RWPE2 (cell line): ENCODE data around the gene BHLHE40.

Experiments used
- ATAC-seq: fragments of 200-7000 bp; cut with Tn5 transposase; 3 replicates; pipeline ENCODE4 v1.9.1; 2021; ENCODE audit warnings: low read depth
- DNase-seq: peaks from one replicate; pipeline ENCODE4 v3.0.0-alpha.2; 2020; ENCODE audit warnings: low spot score
- H3K27ac ChIP-seq: fragments of 450-650 bp; 2 replicates; pipeline ENCODE4 v1.5.1; 2017; ENCODE audit warnings: mild to moderate bottlenecking; ENCODE audit not compliant: poor library complexity, severe bottlenecking
- H3K27me3 ChIP-seq: fragments of 250-450 bp; sonication (Bioruptor Pico); 2 replicates; pipeline ENCODE4 v1.5.1; 2021; ENCODE audit warnings: mild to moderate bottlenecking, moderate library complexity; ENCODE audit not compliant: insufficient read depth, poor library complexity, severe bottlenecking
- H3K36me3 ChIP-seq: fragments of 250-450 bp; sonication (Bioruptor Pico); 2 replicates; pipeline ENCODE4 v1.5.1; 2020; ENCODE audit warnings: low read depth, mild to moderate bottlenecking, moderate library complexity
- H3K4me1 ChIP-seq: fragments of 250-450 bp; sonication (Bioruptor Pico); 2 replicates; pipeline ENCODE4 v1.5.1; 2021; ENCODE audit warnings: mild to moderate bottlenecking, moderate library complexity; ENCODE audit not compliant: insufficient read depth, poor library complexity, severe bottlenecking
- H3K4me3 ChIP-seq: fragments of 250-450 bp; sonication (Bioruptor Pico); 2 replicates; pipeline ENCODE4 v1.5.1; 2021; ENCODE audit warnings: mild to moderate bottlenecking, moderate library complexity; ENCODE audit not compliant: severe bottlenecking
- H3K9me3 ChIP-seq: fragments of 250-450 bp; sonication (Bioruptor Pico); 2 replicates; pipeline ENCODE4 v1.5.1; 2021; ENCODE audit warnings: mild to moderate bottlenecking, moderate library complexity; ENCODE audit not compliant: severe bottlenecking
- TF ChIP-seq, protein P1 (sequence below): fragments of 450-650 bp; IDR thresholded peaks from one replicate; pipeline ENCODE4 v1.5.1; 2017; ENCODE audit warnings: mild to moderate bottlenecking, moderate library complexity; ENCODE audit not compliant: poor library complexity, severe bottlenecking

Gene BHLHE40

GRCh38 chr3:5016211-5017161, 37.2 kb downstream of the BHLHE40 start:
- TF ChIP-seq, protein P1, sequence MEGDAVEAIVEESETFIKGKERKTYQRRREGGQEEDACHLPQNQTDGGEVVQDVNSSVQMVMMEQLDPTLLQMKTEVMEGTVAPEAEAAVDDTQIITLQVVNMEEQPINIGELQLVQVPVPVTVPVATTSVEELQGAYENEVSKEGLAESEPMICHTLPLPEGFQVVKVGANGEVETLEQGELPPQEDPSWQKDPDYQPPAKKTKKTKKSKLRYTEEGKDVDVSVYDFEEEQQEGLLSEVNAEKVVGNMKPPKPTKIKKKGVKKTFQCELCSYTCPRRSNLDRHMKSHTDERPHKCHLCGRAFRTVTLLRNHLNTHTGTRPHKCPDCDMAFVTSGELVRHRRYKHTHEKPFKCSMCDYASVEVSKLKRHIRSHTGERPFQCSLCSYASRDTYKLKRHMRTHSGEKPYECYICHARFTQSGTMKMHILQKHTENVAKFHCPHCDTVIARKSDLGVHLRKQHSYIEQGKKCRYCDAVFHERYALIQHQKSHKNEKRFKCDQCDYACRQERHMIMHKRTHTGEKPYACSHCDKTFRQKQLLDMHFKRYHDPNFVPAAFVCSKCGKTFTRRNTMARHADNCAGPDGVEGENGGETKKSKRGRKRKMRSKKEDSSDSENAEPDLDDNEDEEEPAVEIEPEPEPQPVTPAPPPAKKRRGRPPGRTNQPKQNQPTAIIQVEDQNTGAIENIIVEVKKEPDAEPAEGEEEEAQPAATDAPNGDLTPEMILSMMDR = no peak
- Histone ChIP-seq H3K36me3 (no peaks in the 10 kb centered on the region), H3K27ac (peak overlapping the region; percentile 99), H3K9me3 (no peaks in the 10 kb centered on the region), H3K27me3 (no peaks in the 10 kb centered on the region), H3K4me3 (no peak overlapping the region), H3K4me1 (peaks cover 56% of the 10 kb centered on the region)
- peak; percentile 33 for ATAC-seq
- no peak for DNase-seq

DNA sequence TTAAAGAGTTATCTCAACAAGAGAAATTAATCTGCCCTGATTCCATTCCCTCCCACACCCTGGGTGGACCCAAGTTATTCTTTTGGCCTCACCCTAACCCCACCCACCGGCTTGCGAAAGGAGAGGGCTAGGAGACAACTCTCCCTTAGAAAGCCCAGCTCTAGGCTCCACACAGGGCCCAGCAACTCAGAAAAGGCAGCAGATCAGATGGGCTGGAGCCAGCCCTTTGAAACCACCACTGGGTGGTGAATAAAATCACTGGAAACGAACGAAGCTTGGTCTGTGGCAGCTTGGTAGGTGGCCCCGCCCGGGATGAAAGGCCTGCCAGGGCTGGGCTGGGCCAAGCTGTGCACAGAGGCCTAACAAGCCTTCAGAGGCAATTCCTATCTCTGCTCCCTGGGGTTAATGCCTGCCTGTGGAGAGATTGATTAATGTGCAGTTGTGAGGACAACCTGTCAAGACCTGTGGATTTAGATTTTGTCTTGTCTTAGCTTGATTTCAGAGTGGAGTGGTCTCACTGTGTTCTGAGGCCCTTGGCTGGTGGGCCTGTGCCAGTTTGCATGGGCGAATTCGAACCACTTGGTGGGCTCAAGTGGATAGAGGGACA, 38.8 kb downstream of the BHLHE40 start:
- Histone ChIP-seq H3K27me3 (no peaks in the 10 kb centered on the region), H3K4me3 (no peak overlapping the region), H3K4me1 (peaks cover 66% of the 10 kb centered on the region), H3K9me3 (no peaks in the 10 kb centered on the region), H3K36me3 (no peaks in the 10 kb centered on the region), H3K27ac (peak overlapping the region; percentile 99)
- TF ChIP-seq, protein P1 = no peak
- ATAC-seq (peak; percentile 55), DNase-seq (no peak)

- TF ChIP-seq, protein P1 = no peak
- H3K4me3 ChIP-seq = no peak overlapping the region
- H3K9me3 ChIP-seq = no peaks in the 10 kb centered on the region
- peak overlapping the region; percentile 99 for H3K27ac ChIP-seq
- DNase-seq (no peak), ATAC-seq (no peak)
- H3K27me3 ChIP-seq = no peaks in the 10 kb centered on the region
- no peaks in the 10 kb centered on the region for H3K36me3 ChIP-seq
- peaks cover 70% of the 10 kb centered on the region for H3K4me1 ChIP-seq
Measured at GRCh38 chr3:5019411-5020241, 40.4 kb downstream of the BHLHE40 start.

GRCh38 chr3:5020242-5020722, 41.0 kb downstream of the BHLHE40 start:
- no peak overlapping the region for H3K4me3 ChIP-seq
- peak overlapping the region; percentile 99 for H3K27ac ChIP-seq
- H3K9me3 ChIP-seq = no peaks in the 10 kb centered on the region
- H3K4me1 ChIP-seq = peaks cover 70% of the 10 kb centered on the region
- H3K27me3 ChIP-seq = no peaks in the 10 kb centered on the region
- ATAC-seq (no peak), DNase-seq (no peak)
- TF ChIP-seq, protein P1 = no peak
- H3K36me3 ChIP-seq = no peaks in the 10 kb centered on the region
